HepG2 (cell line): Measurements from ENCODE around the gene GATA5.

Experiments
- CREB1 ChIP-seq, 2 experiments: fragments of 450-650 bp in 1 of 2; IDR thresholded peaks; 2 replicates each; pipeline ENCODE4 v1.6.1; 2016 to 2017; ENCODE audit warnings: control low read depth in 1 of 2, mild to moderate bottlenecking in 1 of 2, missing compliant biosample characterization in 1 of 2, missing genetic modification characterization in 1 of 2
- HNRNPLL ChIP-seq: fragments of 200-400 bp; formaldehyde crosslinking; IDR thresholded peaks from 2 replicates; pipeline ENCODE4 v1.6.1; 2017; ENCODE audit warnings: mild to moderate bottlenecking, low read depth, low read length; ENCODE audit not compliant: poor library complexity, severe bottlenecking
- NFATC3 ChIP-seq: sonication (generic); formaldehyde crosslinking; IDR thresholded peaks from 2 replicates; pipeline ENCODE4 v1.5.1; 2020; ENCODE audit warnings: mild to moderate bottlenecking, missing genetic modification reagents
- RAD51 ChIP-seq: fragments of 450-650 bp; IDR thresholded peaks from 2 replicates; pipeline ENCODE4 v1.6.1; 2016; ENCODE audit warnings: borderline replicate concordance
- RBAK ChIP-seq: sonication (generic); formaldehyde crosslinking; IDR thresholded peaks from 2 replicates; pipeline ENCODE4 v1.5.1; 2020; ENCODE audit warnings: mild to moderate bottlenecking, missing genetic modification reagents
- SIN3A ChIP-seq: IDR thresholded peaks from 2 replicates; pipeline ENCODE4 v1.6.1; 2011; ENCODE audit warnings: low read depth, mild to moderate bottlenecking, control low read depth, low read length, borderline replicate concordance
- TP53 ChIP-seq: sonication (generic); formaldehyde crosslinking; conservative IDR thresholded peaks from 2 replicates; pipeline ENCODE4 v1.4.0; 2020; ENCODE audit warnings: missing genetic modification reagents
- ZFYVE20 ChIP-seq: sonication (generic); formaldehyde crosslinking; IDR thresholded peaks from 2 replicates; pipeline ENCODE4 v1.8.0; 2023; ENCODE audit warnings: low read depth, mild to moderate bottlenecking, moderate library complexity, missing genetic modification reagents, borderline replicate concordance
- TF ChIP-seq, protein P1 (sequence below): sonication (generic); formaldehyde crosslinking; conservative IDR thresholded peaks from 2 replicates; pipeline ENCODE4 v1.5.0; 2020; ENCODE audit warnings: missing genetic modification reagents

GRCh38 chr20:62485062-62485700 lies 9.4 kb upstream of the GATA5 start:
- TF ChIP-seq SIN3A = no peak
- TF ChIP-seq RBAK (CRISPR knock-in tag) = no peak
- no peak for TF ChIP-seq ZFYVE20
- TF ChIP-seq, protein P1, sequence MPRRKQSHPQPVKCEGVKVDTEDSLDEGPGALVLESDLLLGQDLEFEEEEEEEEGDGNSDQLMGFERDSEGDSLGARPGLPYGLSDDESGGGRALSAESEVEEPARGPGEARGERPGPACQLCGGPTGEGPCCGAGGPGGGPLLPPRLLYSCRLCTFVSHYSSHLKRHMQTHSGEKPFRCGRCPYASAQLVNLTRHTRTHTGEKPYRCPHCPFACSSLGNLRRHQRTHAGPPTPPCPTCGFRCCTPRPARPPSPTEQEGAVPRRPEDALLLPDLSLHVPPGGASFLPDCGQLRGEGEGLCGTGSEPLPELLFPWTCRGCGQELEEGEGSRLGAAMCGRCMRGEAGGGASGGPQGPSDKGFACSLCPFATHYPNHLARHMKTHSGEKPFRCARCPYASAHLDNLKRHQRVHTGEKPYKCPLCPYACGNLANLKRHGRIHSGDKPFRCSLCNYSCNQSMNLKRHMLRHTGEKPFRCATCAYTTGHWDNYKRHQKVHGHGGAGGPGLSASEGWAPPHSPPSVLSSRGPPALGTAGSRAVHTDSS (CRISPR knock-in tag) = no peak
- no peak for TF ChIP-seq NFATC3 (CRISPR knock-in tag)
- TF ChIP-seq CREB1 (IDR thresholded peaks at IDR 0.05) = no peak
- TF ChIP-seq CREB1 (CRISPR knock-in tag; IDR thresholded peaks at IDR 0.05) = no peak
- TF ChIP-seq RAD51 = no peak
- TF ChIP-seq HNRNPLL = no peak
- TF ChIP-seq TP53 (CRISPR knock-in tag) = no peak
